GM18909 (cell line): Measurements from ENCODE around the gene EXPH5.

Experiments used
- ATAC-seq: cut with Tn5 transposase; IDR thresholded peaks from one replicate; pipeline ENCODE4 v1.9.1; 2021; ENCODE audit warnings: mild to moderate bottlenecking; ENCODE audit not compliant: unreplicated experiment, poor library complexity

The EXPH5 gene

DNA sequence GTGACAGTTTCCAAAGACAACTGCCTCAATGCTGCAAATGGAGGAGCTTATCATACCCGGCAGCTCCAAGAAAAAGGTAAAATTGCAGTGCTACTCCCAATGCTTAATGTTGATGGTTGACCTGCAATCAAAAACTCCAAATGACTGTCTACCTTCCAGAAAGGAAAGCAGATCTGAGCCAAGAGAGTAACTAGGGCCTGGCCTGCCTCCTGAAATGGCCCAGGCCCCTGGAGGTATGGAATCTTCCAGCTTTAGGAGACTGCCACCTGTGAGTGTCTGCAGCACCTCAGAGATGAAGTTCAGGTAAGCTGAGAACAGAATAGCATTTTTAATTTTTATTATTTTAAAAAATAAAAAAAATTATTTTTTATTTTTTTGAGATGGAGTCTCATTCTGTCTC lies 23.7 kb downstream of the EXPH5 start:
- no peak for ATAC-seq

DNA sequence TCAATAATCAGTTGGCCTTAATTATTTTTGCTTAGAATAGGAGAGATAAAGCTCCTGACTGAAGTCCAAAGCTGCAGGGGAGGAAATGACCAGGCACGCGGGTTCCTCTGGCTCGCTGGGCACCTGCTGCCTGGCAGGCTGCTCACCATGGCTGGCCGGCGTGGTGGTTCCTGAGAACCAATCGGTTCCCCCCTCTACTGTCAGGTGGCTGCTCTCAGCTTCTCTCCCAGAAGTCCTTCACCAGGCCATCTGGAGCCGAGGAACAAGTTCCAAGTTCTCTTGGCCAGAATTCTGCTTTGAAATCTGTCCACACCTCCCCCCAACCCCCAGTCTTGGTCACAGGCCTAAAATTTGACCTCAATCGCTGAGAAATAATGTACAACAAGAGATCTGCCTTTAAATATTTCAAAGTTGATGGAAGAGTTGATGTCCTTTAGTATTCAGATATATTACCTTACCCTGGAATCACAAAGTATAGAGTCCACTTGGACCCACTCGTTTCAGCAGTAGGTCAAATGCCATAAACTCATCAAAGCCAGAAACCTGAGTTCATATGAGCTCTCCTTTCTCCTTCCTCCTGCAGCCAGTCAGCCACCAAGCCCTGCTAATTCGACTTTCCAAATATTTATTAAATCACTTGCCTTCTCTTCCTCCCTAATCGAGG lies 25.2 kb downstream of the EXPH5 start:
- no peak for ATAC-seq

DNA sequence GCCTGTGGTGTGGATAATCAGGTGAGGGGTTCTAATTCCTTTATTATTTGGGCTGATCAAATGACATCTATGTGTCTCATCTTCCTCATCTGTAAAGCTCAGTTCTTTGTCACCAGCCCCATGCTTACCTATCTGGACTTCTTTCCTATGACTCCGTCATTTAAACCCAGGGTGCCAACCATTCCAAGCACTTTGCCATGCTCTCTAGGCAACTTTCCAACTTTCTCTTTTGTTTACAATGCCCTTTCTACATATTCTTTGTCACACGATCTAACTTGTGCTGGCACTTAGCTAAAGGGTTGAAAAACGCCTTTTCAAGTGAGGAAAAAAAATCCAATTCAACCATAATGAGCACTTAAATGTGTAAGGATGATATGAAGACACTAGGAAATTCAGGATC lies 27.9 kb downstream of the EXPH5 start:
- ATAC-seq, result no peak

DNA sequence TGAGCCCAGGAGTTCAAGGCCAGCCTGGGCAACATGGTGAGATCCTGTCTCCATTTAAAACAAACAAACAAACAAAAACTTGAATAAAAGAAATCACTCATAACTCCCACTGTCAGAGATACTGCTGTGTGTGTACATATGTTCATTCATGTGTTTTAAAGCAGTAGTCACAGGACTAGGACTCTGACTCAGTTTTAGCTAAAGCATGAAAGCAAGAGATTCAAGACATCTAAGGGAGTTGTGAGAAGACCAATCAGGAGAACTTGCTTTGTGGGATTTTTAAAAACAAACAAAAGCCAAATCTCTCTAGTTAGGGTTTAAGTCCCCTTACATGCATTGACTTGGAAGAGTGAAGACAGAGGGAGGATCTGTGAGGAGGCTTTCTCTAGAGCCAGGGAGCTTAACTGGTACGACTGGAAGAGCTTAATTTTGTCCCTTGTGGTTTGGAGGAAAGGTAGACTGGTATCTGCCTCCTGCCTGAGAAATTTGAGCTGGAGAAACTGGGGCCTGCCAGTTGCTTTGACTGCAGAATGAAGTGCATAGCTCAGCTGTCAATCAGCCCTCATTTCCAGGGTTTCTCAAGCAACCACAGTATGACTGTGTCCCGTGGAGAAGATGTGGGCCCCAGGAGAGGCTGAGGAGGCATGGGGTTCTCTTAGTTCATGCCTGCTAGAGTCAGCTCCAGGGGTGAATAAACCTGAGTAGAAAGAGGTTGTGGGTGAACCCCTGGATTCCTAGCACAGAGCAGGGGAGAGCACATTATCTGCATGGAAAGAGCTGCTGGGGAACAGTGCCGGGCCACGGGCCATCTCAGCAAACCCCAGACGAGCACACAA lies 30.6 kb downstream of the EXPH5 start:
- ATAC-seq, result no peak

DNA sequence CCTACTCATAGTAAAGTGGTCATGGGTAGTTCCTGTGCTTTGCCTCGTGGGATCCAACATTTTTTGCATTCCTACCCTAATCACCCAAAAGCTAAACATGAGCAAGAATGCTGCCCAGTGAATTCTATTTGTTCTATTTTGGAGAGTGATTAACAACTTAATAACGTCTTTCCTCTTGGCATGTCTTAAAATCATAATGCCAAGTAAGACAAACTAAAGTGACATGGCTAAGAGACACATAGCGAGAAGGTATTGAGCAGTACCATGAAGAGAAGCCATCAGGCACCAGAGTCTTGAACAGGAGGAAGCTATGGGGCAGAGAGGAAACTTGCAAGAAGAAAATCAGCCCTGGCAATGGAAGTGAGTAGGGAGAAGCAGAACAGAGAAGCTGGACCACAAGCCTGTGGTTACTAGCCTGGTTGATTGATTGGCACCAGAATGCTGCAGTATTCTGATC lies 32.0 kb downstream of the EXPH5 start:
- no peak for ATAC-seq

DNA sequence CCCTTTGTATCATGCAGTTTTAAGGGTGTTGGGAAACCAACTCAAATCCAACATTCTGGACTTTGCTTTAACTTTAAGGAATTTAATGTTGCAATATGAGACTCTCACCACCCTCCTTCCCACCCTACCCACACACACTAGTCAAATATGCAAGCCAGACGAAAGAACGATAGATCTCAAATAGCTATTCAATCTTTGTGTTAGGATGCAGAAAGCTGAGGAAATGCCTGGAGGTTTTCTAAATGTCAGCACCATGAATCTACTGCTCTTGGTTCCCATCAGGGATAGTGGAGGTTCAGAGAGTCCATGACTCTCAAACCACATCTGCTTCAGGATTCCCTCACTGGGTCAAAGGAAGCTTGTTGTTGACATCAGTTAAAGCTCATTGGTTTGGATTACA lies 33.7 kb downstream of the EXPH5 start:
- no peak for ATAC-seq

DNA sequence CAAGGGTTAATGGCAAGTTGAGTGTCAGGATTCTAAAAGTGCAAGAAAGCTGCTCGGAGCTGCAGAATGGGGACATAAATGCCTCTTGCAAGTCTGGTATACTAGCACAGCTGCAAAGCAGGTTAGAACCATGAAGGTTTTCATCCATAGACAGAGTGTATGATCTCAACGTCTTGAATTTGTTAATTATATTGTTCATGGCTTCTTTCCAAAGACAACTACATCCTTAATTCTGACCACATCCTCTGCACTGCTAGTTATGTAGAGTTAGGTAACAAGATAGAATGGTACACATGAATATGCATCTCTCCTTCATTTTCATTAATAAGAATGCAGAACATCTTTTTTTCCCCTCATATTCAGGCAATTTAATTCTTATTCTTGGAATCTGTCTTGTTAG lies 34.2 kb downstream of the EXPH5 start:
- no peak for ATAC-seq

DNA sequence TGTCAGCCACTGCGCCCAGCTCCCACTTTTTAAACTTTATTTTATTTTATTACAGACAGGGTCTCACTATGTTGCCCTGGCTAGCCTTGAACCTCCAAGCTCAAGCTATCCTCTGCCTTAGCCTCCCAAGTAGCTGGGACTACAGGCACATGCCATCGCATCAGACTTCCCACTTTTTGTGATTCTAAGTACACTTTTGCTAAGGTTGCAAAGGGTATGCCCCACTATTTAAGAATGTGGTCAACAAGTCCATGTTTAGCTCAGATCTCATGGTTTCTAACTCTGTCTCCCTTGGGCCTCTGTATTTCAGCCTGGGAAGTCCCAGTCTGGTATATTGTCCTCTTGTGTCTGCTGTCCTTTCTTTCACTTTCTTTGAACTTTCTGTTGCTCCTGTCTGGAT lies 35.3 kb downstream of the EXPH5 start:
- ATAC-seq, result peak; percentile 67

DNA sequence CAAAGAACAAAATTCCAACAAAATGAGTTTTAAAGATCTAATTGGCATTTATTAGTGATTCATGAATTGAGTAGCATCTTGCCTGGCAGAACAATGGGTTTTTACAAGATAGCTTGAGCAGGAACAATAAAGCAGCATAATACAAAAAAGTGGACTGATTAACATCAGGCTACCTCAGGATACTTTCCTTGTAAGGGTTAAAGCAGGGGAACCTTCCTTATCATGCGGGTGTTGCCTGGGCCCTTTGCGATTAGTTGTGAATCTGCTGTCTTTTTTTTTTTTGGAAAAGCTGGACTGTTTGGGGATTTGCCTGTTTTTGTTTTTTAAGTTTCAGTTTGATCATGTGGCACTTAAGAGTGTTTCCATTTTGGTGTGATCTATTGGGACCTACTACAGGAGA lies 37.5 kb downstream of the EXPH5 start:
- ATAC-seq, result no peak

DNA sequence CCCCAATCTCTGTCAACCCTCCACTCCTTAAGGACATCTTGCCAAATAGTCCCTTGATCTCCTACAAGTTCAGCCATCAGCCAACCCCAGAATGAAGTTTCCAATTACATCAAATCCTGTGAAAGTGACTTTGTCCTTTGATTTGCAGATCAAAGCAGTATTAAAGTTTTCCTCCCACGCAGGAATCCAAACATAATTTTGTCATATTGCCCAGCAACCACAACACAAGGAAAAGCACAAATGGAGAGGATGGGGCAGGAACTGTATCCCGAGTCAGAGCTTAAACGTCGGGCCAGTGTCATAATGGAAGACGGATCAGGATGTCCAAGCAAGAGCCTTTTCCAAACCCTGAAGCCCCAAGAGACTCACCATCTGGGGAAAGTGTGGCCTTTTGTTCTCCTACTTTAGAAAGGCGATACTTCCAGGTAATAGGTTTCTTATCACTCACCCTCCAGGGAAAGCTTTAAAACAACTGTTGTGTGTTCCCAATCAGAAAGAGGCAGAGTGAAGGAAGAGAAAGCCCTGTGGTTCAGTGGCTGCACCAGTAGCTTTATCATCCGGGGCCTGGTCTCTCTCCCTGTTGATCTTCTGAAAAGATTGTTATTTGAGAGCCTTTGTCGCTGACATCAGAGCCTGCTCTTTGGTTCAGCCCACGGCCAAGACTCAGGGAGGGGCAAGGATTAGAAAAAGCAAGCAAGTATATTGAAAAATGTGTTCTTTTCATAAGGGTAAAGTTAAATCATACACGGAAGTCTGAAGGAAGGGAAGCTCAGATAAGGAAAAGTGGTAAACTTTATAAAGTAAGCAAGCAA lies 41.7 kb downstream of the EXPH5 start:
- no peak for ATAC-seq

DNA sequence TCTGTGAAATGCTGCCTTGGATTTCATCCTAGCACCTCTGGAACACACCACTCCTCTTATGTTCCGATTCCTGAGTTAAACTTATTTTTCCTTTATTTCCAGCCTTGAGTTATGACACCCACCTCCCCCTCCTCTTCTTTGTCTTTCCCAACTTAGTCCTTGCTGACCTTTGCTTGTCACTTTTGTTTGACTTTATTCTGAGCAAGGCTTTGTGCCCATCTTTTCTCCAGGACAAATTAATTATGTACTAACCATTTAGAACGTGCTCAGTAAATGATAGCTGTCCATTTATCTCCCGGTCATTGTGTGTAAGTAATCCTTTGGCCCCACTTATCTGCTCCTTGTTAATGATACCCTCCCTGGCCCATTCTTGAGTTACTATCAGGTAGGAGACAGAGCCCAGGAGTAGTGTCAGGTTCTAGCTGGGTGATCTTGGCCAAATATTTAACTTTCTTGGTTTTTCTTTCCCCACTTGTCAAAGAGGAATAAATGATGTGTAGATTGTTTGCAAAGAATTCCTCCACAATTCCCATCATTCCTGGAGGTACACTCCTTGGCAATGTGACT lies 44.2 kb downstream of the EXPH5 start:
- ATAC-seq, result no peak

DNA sequence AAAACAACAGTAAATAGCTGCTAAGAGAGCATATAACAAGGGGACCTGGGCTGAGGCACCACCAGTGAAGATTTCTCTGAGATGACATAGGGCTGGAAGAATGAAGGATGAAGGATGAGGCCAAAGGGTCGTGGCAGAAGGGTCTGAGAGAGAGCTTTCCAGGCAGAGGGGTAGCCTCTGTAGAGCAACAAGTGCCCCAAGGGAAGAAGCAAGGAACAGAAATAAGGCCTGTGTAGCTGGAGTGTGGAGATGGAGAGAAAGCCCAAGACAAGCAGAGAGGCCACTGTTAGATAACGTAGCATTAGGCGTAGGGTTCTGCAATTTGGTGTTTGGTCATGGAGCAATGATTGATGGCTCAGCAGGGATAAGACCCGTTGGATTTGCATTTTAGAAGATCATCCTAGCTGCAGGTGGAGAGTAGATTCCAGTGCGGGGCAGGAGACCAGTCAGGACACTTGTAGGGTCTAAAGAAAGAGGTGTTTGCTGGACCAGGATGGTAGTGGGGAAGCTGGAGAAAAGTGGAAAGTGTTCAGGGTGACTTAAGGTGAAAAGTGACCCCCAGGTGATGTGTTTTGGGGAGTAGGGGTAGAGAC lies 47.6 kb downstream of the EXPH5 start:
- ATAC-seq, result no peak

DNA sequence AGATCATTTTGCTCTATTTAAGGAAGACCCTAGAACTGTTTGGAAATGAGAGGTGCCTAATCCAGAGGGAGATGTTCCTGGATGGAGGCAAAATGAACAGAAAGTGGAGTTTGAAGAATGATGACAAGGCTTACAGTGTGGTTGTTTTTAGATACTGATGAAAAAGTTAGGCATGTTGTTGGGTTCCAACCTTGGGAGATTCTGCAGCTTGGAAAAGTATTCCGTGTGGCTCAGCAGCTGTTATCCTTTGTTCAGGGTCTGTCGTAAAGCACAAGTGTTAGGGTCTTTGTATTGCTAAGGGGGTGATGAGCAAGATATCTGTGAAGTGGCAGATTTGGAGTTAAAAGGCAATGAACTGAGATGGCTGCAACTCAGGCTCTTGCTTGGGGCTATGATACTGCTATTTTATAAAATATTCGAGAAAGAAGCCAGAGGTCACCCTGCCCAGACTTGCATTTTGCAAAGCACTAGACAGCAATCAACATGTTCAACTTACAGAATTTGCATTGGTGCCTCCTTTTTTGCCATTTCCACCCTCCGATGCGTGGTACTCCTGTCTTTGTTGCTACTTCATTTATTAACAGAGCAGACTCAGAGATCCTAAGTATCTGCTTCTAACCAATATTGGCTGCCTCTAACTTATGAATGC lies 50.1 kb downstream of the EXPH5 start:
- no peak for ATAC-seq

DNA sequence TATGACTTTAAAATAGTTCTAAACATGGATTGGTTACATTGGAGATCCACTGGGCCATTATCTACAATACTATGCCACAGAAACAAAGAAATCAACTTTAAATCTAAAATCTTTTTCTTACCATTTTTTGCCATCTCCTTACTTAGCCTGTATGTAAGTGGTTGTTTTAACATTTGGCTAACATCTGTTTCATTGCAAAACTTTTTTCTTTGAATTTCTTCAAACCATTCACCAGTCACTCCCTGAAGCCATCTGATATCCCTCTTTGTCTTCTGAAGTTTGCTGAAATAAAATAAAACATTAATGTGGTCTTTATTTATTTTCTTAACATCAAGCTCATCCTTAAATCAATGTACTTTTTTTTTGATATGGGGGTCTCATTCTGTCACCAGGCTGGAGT lies 52.0 kb downstream of the EXPH5 start:
- ATAC-seq, result no peak

DNA sequence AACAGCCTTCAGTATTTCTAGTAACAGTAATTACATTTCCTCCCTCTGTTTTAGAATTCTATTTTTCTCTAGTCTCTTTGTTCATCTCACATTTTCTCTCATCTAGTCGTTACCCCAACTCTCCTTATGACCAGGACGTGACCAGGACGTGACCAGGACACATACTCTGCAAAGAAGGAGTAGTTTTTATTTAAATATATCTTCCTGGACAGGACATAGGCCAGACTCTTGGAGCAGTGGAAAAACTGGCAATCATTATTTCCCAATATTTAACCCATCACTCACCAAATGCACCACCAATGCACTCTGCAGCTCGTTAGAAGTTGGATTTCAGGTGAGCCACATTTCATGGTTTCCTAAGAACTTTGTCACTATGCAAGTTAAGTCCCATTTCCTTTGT lies 55.1 kb downstream of the EXPH5 start:
- no peak for ATAC-seq

DNA sequence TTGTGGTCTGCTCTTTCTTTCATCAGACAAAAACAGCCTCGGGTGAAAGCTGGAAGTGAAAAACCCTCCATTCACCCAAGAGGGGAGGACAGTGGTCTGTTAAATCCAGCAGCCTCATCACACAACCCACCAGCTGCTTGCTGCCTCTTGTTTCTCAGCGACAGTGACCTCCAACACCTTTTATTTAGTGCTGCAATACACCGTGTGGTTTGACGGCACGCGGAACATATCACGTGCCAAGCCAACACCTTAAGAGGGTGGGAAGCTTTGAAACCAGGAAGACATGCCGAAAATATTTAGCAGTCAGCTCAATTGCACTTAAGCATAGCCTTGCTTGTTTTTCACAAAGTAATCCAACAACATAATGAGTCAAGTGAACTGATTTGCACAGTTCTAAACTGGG lies 55.5 kb downstream of the EXPH5 start:
- ATAC-seq, result no peak

DNA sequence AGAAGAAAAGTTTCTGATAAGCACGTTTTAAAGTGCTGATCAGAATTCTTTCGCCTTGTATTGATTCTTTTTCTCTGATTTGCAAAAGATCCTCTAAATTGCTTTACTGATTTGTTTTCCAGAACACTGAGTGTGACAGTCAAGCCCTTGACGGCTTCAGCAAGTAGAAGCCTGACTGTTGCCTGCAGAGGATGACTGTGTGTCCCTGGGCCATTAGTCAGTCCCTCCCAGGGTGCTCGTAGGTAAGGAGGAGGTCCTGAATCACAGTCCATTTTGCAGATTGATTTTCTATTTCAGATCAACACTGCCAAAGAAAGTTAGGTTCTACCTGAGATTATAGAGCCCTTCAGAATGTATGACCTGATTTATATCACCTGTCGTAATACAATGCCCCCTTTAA lies 56.8 kb downstream of the EXPH5 start:
- ATAC-seq, result no peak

DNA sequence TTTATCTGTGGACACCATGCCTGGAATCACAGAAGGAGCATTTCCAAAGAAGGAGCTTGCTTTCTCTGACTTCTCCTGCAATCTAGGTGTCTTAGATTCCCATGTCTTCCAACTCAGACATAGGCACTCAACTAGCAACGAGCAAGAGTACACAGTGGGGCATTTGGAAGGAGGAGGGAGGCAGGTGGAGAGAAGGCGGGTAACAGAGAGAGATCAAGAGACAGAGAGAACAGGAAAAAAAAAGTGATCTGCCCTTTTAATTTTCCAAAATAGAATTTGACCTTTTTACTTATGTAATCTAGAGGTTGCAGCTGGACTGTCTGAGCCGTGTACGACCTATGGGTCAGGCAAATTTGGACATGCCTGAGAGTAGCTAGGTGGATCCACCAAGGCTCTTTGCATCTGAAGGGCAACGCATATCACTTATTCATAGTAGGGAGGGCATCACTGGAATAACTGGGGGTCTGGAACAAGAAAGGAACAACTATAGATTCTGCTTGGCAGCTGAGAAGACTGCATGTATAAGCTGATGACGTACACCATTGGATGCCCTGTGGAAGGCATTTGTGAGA lies 58.1 kb downstream of the EXPH5 start:
- no peak for ATAC-seq

DNA sequence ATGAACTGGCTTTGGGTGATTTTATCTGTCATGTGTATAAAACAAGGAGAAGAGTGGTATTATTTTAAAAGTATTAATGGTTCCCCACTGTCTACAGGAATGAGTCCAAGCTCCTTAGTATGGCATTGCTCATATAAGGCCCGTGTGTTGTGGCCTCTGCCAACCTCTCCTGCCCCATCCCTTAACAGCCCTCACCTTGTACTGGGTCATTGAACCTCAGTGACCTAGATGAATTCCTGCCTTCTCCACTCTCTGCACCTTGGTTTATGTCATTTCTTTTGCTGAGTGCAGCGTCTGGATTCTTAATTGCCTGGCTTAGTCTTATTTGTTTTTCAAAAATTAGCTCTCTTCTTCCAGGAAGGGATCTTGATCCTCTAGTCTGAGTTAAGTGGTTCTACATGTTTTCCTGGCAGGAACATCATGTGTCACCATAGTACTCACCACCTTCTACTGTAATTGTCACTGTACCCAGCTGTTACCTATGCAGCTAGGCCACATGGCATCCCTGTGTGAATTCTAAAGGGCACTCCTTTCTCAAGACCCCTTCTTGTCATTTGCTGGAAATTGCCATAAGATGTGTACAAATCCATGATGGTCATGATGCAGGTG lies 59.2 kb downstream of the EXPH5 start:
- ATAC-seq, result no peak
